NCI-H187 (cell line): ENCODE results near the gene TLCD2.
"Not testable (repeated sequence)": the region's sequence is repeated elsewhere in the genome, so short reads cannot be mapped to it uniquely, and the experiment has no call there.

ENCODE experiments used
- DNase-seq, 2 experiments: peaks; one replicate each; lab custom pipeline; 2025; lab: John Stamatoyannopoulos, UW

The TLCD2 gene

GRCh38 chr17:1709971-1710806, at the start of gene TLCD2:
TSS of gene TLCD2 (minus strand) at chr17:1710377. CDS start at chr17:1710242, 135 bp downstream.
- no peak for DNase-seq

- no peak for DNase-seq
These were observed 49.4 kb upstream of the TLCD2 start for GRCh38 chr17:1759529-1759928.

- DNase-seq: no peak
These were observed 48.6 kb upstream of the TLCD2 start for GRCh38 chr17:1758807-1759206.

GRCh38 chr17:1755827-1756262, 45.7 kb upstream of the TLCD2 start:
- DNase-seq: no peak

GRCh38 chr17:1755252-1755826, 45.2 kb upstream of the TLCD2 start:
- DNase-seq: no peak

- DNase-seq: no peak
These were observed 44.4 kb upstream of the TLCD2 start for GRCh38 chr17:1754430-1755112.

GRCh38 chr17:1753767-1754429, 43.7 kb upstream of the TLCD2 start:
- no peak for DNase-seq

GRCh38 chr17:1752425-1753262, 42.5 kb upstream of the TLCD2 start:
- DNase-seq: no peak

GRCh38 chr17:1750628-1751027, 40.5 kb upstream of the TLCD2 start:
- no peak for DNase-seq

GRCh38 chr17:1746975-1747543, 36.9 kb upstream of the TLCD2 start:
- DNase-seq: no peak

- no peak for DNase-seq
These were observed 35.4 kb upstream of the TLCD2 start for GRCh38 chr17:1745513-1746020.

- DNase-seq: no peak
These were observed 34.7 kb upstream of the TLCD2 start for GRCh38 chr17:1744551-1745512.

GRCh38 chr17:1743088-1743439, 32.9 kb upstream of the TLCD2 start:
- DNase-seq: no peak

- no peak for DNase-seq
These were observed 32.4 kb upstream of the TLCD2 start, which contains the start of gene SERPINF2 for GRCh38 chr17:1742371-1743087. TSS of gene SERPINF2 (plus strand) at chr17:1742871. CDS start at chr17:1744996, 2,125 bp downstream.

GRCh38 chr17:1741899-1742298, 31.7 kb upstream of the TLCD2 start:
- DNase-seq: not testable (repeated sequence)

- no peak for DNase-seq
These were observed 27.5 kb upstream of the TLCD2 start for GRCh38 chr17:1737531-1738291.

- no peak for DNase-seq
These were observed 26.4 kb upstream of the TLCD2 start for GRCh38 chr17:1736348-1737281.
